Activated CD4-positive, alpha-beta memory T cell treated with anti-CD3 and anti-CD28 coated beads for 36 hours (primary cell): ENCODE results near the gene AMN1. TPM values are rescaled to one million over a fixed set of nuclear protein-coding genes. Genes with fewer than 3 reads are reported as not detected.
A peak's percentile ranks its signal among the peaks of the same experiment; 100 is the strongest.
"Not testable (repeated sequence)": the region's sequence is repeated elsewhere in the genome, so short reads cannot be mapped to it uniquely, and the experiment has no call there.

Source experiments
- CTCF ChIA-PET: fragments of 350-600 bp; sonication (Branson Sonifier 250); formaldehyde crosslinking; loops from one replicate; lab custom pipeline; 2021; ENCODE audit warnings: antibody characterized with exemption, inconsistent platforms; lab: Charles Lee
- POLR2A ChIA-PET: fragments of 350-600 bp; sonication (Branson Sonifier 250); formaldehyde crosslinking; loops from one replicate; lab custom pipeline; 2021; ENCODE audit warnings: antibody characterized with exemption; lab: Charles Lee
- DNase-seq: peaks from one replicate; pipeline ENCODE4 v3.0.0-alpha.2; 2020
- H3K27ac Mint-ChIP-seq: one replicate; pipeline ENCODE4 v1.8.0; 2021; ENCODE audit warnings: mixed read lengths
- H3K27me3 Mint-ChIP-seq: one replicate; pipeline ENCODE4 v1.8.0; 2021; ENCODE audit warnings: mixed read lengths
- H3K36me3 Mint-ChIP-seq: one replicate; pipeline ENCODE4 v1.8.0; 2021; ENCODE audit warnings: mixed read lengths
- H3K4me1 Mint-ChIP-seq: one replicate; pipeline ENCODE4 v1.8.0; 2021; ENCODE audit warnings: low read depth, mixed read lengths
- H3K4me3 Mint-ChIP-seq: one replicate; pipeline ENCODE4 v1.8.0; 2021; ENCODE audit warnings: mild to moderate bottlenecking, mixed read lengths
- H3K9me3 Mint-ChIP-seq: one replicate; pipeline ENCODE4 v1.8.0; 2021; ENCODE audit warnings: mixed read lengths
- intact Hi-C: fragments of 100-400 bp; cut with micrococcal nuclease; formaldehyde crosslinking; loops from one replicate; pipeline ENCODE4 v1.15.1; 2023
- total RNA-seq, 2 experiments: library from RNA; stranded (reverse); gene quantifications; one replicate each; pipeline ENCODE4 v1.2.3, GENCODE V29; 2021

Gene AMN1
- total RNA-seq, 2 experiments from 2014 or later: 3.2 to 4.7 TPM

GRCh38 chr12:31751085-31751484 is 22.3 kb upstream of the AMN1 start:
- Mint-ChIP-seq H3K9me3 (no peaks in the 10 kb centered on the region), H3K27me3 (no peaks in the 10 kb centered on the region), H3K36me3 (no peaks in the 10 kb centered on the region), H3K27ac (no peak overlapping the region), H3K4me3 (no peak overlapping the region), H3K4me1 (peaks cover 48% of the 10 kb centered on the region)
- ChIA-PET POLR2A (no interaction called here), CTCF (no interaction called here)
- intact Hi-C loops: no loop called here
- DNase-seq: no peak

GRCh38 chr12:31750747-31751039 is 21.9 kb upstream of the AMN1 start:
- CTCF ChIA-PET: no interaction called here
- intact Hi-C loops: no loop called here

GRCh38 chr12:31749024-31749704 is 20.3 kb upstream of the AMN1 start:
- peaks cover 57% of the 10 kb centered on the region for H3K4me1 Mint-ChIP-seq
- no peaks in the 10 kb centered on the region for H3K36me3 Mint-ChIP-seq
- peak; percentile 87 for DNase-seq
- ChIA-PET POLR2A (interaction anchor here (1.0 to 1.5 kb wide), 5 partner anchors 13 to 20 kb away, joined by 3 to 5 read pairs (median 3); partner anchors contain the start of gene AMN1), CTCF (interaction anchor here (1.1 kb wide), 1 partner anchor 90 kb away, joined by 3 read pairs; no protein-coding TSS in a partner anchor)
- intact Hi-C loops: loop anchor here (1.0 to 5.0 kb wide), 11 partner anchors 13 to 508 kb away; partner anchors contain the start of genes AMN1 and ETFBKMT
- H3K4me3 Mint-ChIP-seq: no peak overlapping the region
- H3K9me3 Mint-ChIP-seq: no peaks in the 10 kb centered on the region
- H3K27me3 Mint-ChIP-seq: no peaks in the 10 kb centered on the region
- peak overlapping the region; percentile 63 for H3K27ac Mint-ChIP-seq

More at GRCh38 chr12:31750747-31751039, 21.9 kb upstream of the AMN1 start:
- Mint-ChIP-seq H3K27ac (no peak overlapping the region), H3K4me3 (no peak overlapping the region), H3K4me1 (peaks cover 51% of the 10 kb centered on the region), H3K27me3 (no peaks in the 10 kb centered on the region), H3K36me3 (no peaks in the 10 kb centered on the region), H3K9me3 (no peaks in the 10 kb centered on the region)
- POLR2A ChIA-PET: interaction anchor here (0.6 kb wide), 1 partner anchor 15 kb away, joined by 3 read pairs; no protein-coding TSS in a partner anchor
- DNase-seq: no peak

GRCh38 chr12:31745242-31745641 is 16.4 kb upstream of the AMN1 start:
- peaks cover 60% of the 10 kb centered on the region for H3K4me1 Mint-ChIP-seq
- H3K9me3 Mint-ChIP-seq: no peaks in the 10 kb centered on the region
- CTCF ChIA-PET: no interaction called here
- POLR2A ChIA-PET: no interaction called here
- no peaks in the 10 kb centered on the region for H3K36me3 Mint-ChIP-seq
- no peak overlapping the region for H3K27ac Mint-ChIP-seq
- intact Hi-C loops: loop anchor here (5.0 kb wide), 4 partner anchors 57 to 512 kb away; no protein-coding TSS in a partner anchor
- H3K27me3 Mint-ChIP-seq: no peaks in the 10 kb centered on the region
- no peak overlapping the region for H3K4me3 Mint-ChIP-seq
- no peak for DNase-seq

- CTCF ChIA-PET, POLR2A ChIA-PET, H3K27ac Mint-ChIP-seq, H3K36me3 Mint-ChIP-seq, intact Hi-C loops, H3K4me3 Mint-ChIP-seq, H3K27me3 Mint-ChIP-seq, H3K9me3 Mint-ChIP-seq, DNase-seq: not testable (repeated sequence)
- peaks cover 59% of the 10 kb centered on the region for H3K4me1 Mint-ChIP-seq
These were observed 15.5 kb upstream of the AMN1 start for GRCh38 chr12:31744363-31744762.

GRCh38 chr12:31742891-31743290 is 14.1 kb upstream of the AMN1 start:
- Mint-ChIP-seq H3K9me3 (no peaks in the 10 kb centered on the region), H3K36me3 (no peaks in the 10 kb centered on the region), H3K4me3 (no peak overlapping the region), H3K4me1 (peaks cover 55% of the 10 kb centered on the region), H3K27ac (no peak overlapping the region), H3K27me3 (no peaks in the 10 kb centered on the region)
- DNase-seq: no peak
- ChIA-PET POLR2A (no interaction called here), CTCF (no interaction called here)
- intact Hi-C loops: no loop called here

GRCh38 chr12:31740628-31741027 is 11.8 kb upstream of the AMN1 start:
- Mint-ChIP-seq H3K4me1 (peaks cover 56% of the 10 kb centered on the region), H3K9me3 (no peaks in the 10 kb centered on the region), H3K27me3 (no peaks in the 10 kb centered on the region), H3K27ac (no peak overlapping the region), H3K36me3 (no peaks in the 10 kb centered on the region), H3K4me3 (no peak overlapping the region)
- intact Hi-C loops: no loop called here
- ChIA-PET CTCF (no interaction called here), POLR2A (no interaction called here)
- no peak for DNase-seq

- H3K4me3 Mint-ChIP-seq: no peak overlapping the region
- no peaks in the 10 kb centered on the region for H3K27me3 Mint-ChIP-seq
- peak; percentile 45 for DNase-seq
- H3K27ac Mint-ChIP-seq: peak overlapping the region; percentile 62
- no peaks in the 10 kb centered on the region for H3K36me3 Mint-ChIP-seq
- ChIA-PET CTCF (interaction anchor here (1.1 kb wide), 1 partner anchor 8 kb away, joined by 3 read pairs; no protein-coding TSS in a partner anchor), POLR2A (interaction anchor here (0.6 to 3.0 kb wide), 9 partner anchors 9 to 265 kb away, joined by 3 to 13 read pairs (median 4); partner anchors contain the start of genes AMN1 and RESF1)
- H3K9me3 Mint-ChIP-seq: no peaks in the 10 kb centered on the region
- H3K4me1 Mint-ChIP-seq: peaks cover 63% of the 10 kb centered on the region
- intact Hi-C loops: loop anchor here (1.0 kb wide), 1 partner anchor 9 kb away; no protein-coding TSS in a partner anchor
These were observed 8.9 kb upstream of the AMN1 start for GRCh38 chr12:31737763-31738162.

GRCh38 chr12:31737345-31737744 is 8.5 kb upstream of the AMN1 start:
- H3K27ac Mint-ChIP-seq: peak overlapping the region; percentile 62
- intact Hi-C loops: no loop called here
- CTCF ChIA-PET: interaction anchor here (1.0 to 1.1 kb wide), 2 partner anchors 9 to 79 kb away, joined by 3 read pairs; no protein-coding TSS in a partner anchor
- H3K4me1 Mint-ChIP-seq: peaks cover 62% of the 10 kb centered on the region
- H3K9me3 Mint-ChIP-seq: no peaks in the 10 kb centered on the region
- POLR2A ChIA-PET: interaction anchor here (0.6 to 3.0 kb wide), 8 partner anchors 8 to 265 kb away, joined by 3 to 13 read pairs (median 4); partner anchors contain the start of genes AMN1 and RESF1
- no peak overlapping the region for H3K4me3 Mint-ChIP-seq
- no peaks in the 10 kb centered on the region for H3K36me3 Mint-ChIP-seq
- no peak for DNase-seq
- no peaks in the 10 kb centered on the region for H3K27me3 Mint-ChIP-seq

GRCh38 chr12:31736472-31736871 is 7.7 kb upstream of the AMN1 start:
- intact Hi-C loops: loop anchor here (1.0 kb wide), 2 partner anchors 13 to 77 kb away; partner anchors contain the start of gene ETFBKMT
- H3K9me3 Mint-ChIP-seq: no peaks in the 10 kb centered on the region
- H3K27me3 Mint-ChIP-seq: no peaks in the 10 kb centered on the region
- POLR2A ChIA-PET: interaction anchor here (0.6 to 3.0 kb wide), 4 partner anchors 13 to 230 kb away, joined by 3 to 13 read pairs (median 4); partner anchors contain the start of gene RESF1
- H3K36me3 Mint-ChIP-seq: no peaks in the 10 kb centered on the region
- H3K4me3 Mint-ChIP-seq: no peak overlapping the region
- CTCF ChIA-PET: interaction anchor here (1.0 kb wide), 1 partner anchor 79 kb away, joined by 3 read pairs; no protein-coding TSS in a partner anchor
- peaks cover 56% of the 10 kb centered on the region for H3K4me1 Mint-ChIP-seq
- DNase-seq: peak; percentile 84
- peak overlapping the region; percentile 74 for H3K27ac Mint-ChIP-seq

GRCh38 chr12:31733549-31734432 is 5.0 kb upstream of the AMN1 start:
- ChIA-PET POLR2A (interaction anchor here (0.5 to 1.1 kb wide), 6 partner anchors 13 to 275 kb away, joined by 3 to 5 read pairs (median 3); no protein-coding TSS in a partner anchor), CTCF (interaction anchor here (1.9 kb wide), 1 partner anchor 75 kb away, joined by 6 read pairs; the partner anchor contains the start of gene ETFBKMT)

More at GRCh38 chr12:31733549-31734432, 5.0 kb upstream of the AMN1 start:
- intact Hi-C loops: loop anchor here (1.0 to 2.0 kb wide), 4 partner anchors 13 to 226 kb away; partner anchors contain the start of gene RESF1
- H3K36me3 Mint-ChIP-seq, H3K9me3 Mint-ChIP-seq, H3K27me3 Mint-ChIP-seq: not testable (repeated sequence)
- peak; percentile 73 for DNase-seq
- Mint-ChIP-seq H3K4me3 (peak overlapping the region; percentile 46), H3K27ac (peak overlapping the region; percentile 84), H3K4me1 (peaks cover 58% of the 10 kb centered on the region)
